Esophagus muscularis mucosa (tissue), 3 donors: ENCODE results near the gene TMEFF2.

Source experiments
- POLR2A ChIP-seq: fragments of 450-650 bp; IDR thresholded peaks from one replicate; pipeline ENCODE4 v1.6.1; 2017; ENCODE audit warnings: antibody characterized with exemption, moderate library complexity, mild to moderate bottlenecking, low read depth
- TF ChIP-seq, protein P1 (sequence below), 3 experiments: fragments of 200-600 bp in 2 of 3; fragments of 450-650 bp in 1 of 3; sonication (generic) in 2 of 3; IDR thresholded peaks; one replicate each; pipeline ENCODE4 v1.5.1; 2017 to 2019; ENCODE audit warnings: antibody characterized with exemption in 3 of 3, mild to moderate bottlenecking in 2 of 3, moderate library complexity in 1 of 3

DNA sequence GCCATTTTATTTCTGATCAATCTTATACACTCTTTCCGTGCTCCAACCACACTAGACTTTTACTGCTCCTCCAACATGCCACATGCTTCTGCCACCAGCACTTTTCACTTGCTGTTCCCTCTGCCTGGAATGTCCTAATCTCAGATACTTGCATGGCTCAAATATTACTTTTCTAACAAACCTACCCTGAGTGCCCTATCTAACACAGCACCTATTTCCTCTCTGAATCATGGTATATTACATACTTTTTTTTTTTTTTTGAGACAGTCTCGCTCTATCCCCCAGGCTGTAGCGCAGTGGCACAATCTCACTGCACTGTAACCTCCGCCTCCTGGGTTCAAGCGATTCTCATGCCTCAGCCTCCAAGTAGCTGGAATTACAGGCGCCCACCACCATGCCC is 181.5 kb downstream of the TMEFF2 start:
- TF ChIP-seq, protein P1, sequence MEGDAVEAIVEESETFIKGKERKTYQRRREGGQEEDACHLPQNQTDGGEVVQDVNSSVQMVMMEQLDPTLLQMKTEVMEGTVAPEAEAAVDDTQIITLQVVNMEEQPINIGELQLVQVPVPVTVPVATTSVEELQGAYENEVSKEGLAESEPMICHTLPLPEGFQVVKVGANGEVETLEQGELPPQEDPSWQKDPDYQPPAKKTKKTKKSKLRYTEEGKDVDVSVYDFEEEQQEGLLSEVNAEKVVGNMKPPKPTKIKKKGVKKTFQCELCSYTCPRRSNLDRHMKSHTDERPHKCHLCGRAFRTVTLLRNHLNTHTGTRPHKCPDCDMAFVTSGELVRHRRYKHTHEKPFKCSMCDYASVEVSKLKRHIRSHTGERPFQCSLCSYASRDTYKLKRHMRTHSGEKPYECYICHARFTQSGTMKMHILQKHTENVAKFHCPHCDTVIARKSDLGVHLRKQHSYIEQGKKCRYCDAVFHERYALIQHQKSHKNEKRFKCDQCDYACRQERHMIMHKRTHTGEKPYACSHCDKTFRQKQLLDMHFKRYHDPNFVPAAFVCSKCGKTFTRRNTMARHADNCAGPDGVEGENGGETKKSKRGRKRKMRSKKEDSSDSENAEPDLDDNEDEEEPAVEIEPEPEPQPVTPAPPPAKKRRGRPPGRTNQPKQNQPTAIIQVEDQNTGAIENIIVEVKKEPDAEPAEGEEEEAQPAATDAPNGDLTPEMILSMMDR (IDR thresholded peaks at IDR 0.05): no peak
- no peak for TF ChIP-seq POLR2A
